ENCODE data around the gene IGFBP6. TPM values are rescaled to one million over a fixed set of nuclear protein-coding genes. Genes with fewer than 3 reads are reported as not detected.

The IGFBP6 gene
- total RNA-seq, 1 donor from 2014 or later, result 20.8 TPM

GRCh38 chr12:53122961-53123468, 25.5 kb downstream of the IGFBP6 start:
- Histone ChIP-seq H3K4me1 (ENCODE audit: insufficient read depth, low read length) (peaks cover 13% of the 10 kb centered on the region), H4K20me1 (ENCODE audit: insufficient read depth, low read length) (no peaks in the 10 kb centered on the region), H3K27ac (ENCODE audit: low read depth, low read length) (no peak overlapping the region), H3K4me2 (ENCODE audit: low read length) (peak overlapping the region; percentile 18), H3K9ac (ENCODE audit: low read length) (no peak overlapping the region), H2AFZ (ENCODE audit: low read depth, low read length) (peak overlapping the region; percentile 2), H3K79me2 (ENCODE audit: insufficient read depth, low read length) (no peaks in the 10 kb centered on the region), H3K4me3 (ENCODE audit: insufficient read depth, low read depth, low read length) (no peak overlapping the region), H3K36me3 (ENCODE audit: insufficient read depth, low read length) (no peaks in the 10 kb centered on the region), H3K27me3 (ENCODE audit: insufficient read depth, low read length) (no peaks in the 10 kb centered on the region), H3K9me3 (ENCODE audit: insufficient read depth, low read depth, low read length) (no peaks in the 10 kb centered on the region)
- DNase-seq (ENCODE audit: low read depth) (peak; percentile 19), FAIRE-seq (no peak)
- no peak overlapping the region for H3K27ac Mint-ChIP-seq (ENCODE audit: unreplicated experiment)
- H3K4me3 Mint-ChIP-seq (ENCODE audit: unreplicated experiment), result no peak overlapping the region
- H3K36me3 Mint-ChIP-seq (ENCODE audit: low read depth, unreplicated experiment), result peaks cover 2% of the 10 kb centered on the region
- TF ChIP-seq CTCF (IDR thresholded peaks at IDR 0.05; ENCODE audit: insufficient read depth, low read depth, low read length) (no peak), EZH2 (IDR thresholded peaks at IDR 0.05; ENCODE audit: insufficient read depth, low read length) (no peak)
- peaks cover 6% of the 10 kb centered on the region for H3K9me3 Mint-ChIP-seq (ENCODE audit: unreplicated experiment)
- peaks cover 18% of the 10 kb centered on the region for H3K27me3 Mint-ChIP-seq (ENCODE audit: low read depth, unreplicated experiment)
- H3K4me1 Mint-ChIP-seq (ENCODE audit: low read depth, unreplicated experiment), result peaks cover 7% of the 10 kb centered on the region

- Histone ChIP-seq H3K9ac (ENCODE audit: low read length) (no peak overlapping the region), H3K4me3 (ENCODE audit: insufficient read depth, low read depth, low read length) (no peak overlapping the region), H3K27me3 (ENCODE audit: insufficient read depth, low read length) (no peaks in the 10 kb centered on the region), H2AFZ (ENCODE audit: low read depth, low read length) (peak overlapping the region; percentile 30), H3K79me2 (ENCODE audit: insufficient read depth, low read length) (no peaks in the 10 kb centered on the region), H3K4me1 (ENCODE audit: insufficient read depth, low read length) (peaks cover 13% of the 10 kb centered on the region), H3K9me3 (ENCODE audit: insufficient read depth, low read depth, low read length) (no peaks in the 10 kb centered on the region), H3K4me2 (ENCODE audit: low read length) (peak overlapping the region; percentile 18), H4K20me1 (ENCODE audit: insufficient read depth, low read length) (no peaks in the 10 kb centered on the region), H3K27ac (ENCODE audit: low read depth, low read length) (no peak overlapping the region), H3K36me3 (ENCODE audit: insufficient read depth, low read length) (no peaks in the 10 kb centered on the region)
- peak; percentile 39 for DNase-seq (ENCODE audit: low read depth)
- Mint-ChIP-seq H3K27ac (ENCODE audit: unreplicated experiment) (no peak overlapping the region), H3K4me3 (ENCODE audit: unreplicated experiment) (no peak overlapping the region), H3K9me3 (ENCODE audit: unreplicated experiment) (peaks cover 6% of the 10 kb centered on the region), H3K4me1 (ENCODE audit: low read depth, unreplicated experiment) (peaks cover 7% of the 10 kb centered on the region), H3K27me3 (ENCODE audit: low read depth, unreplicated experiment) (peaks cover 14% of the 10 kb centered on the region), H3K36me3 (ENCODE audit: low read depth, unreplicated experiment) (no peaks in the 10 kb centered on the region)
- TF ChIP-seq CTCF (IDR thresholded peaks at IDR 0.05; ENCODE audit: insufficient read depth, low read depth, low read length), result no peak
- TF ChIP-seq EZH2 (IDR thresholded peaks at IDR 0.05; ENCODE audit: insufficient read depth, low read length), result no peak
- peak; percentile 47 for FAIRE-seq
Observed at GRCh38 chr12:53123578-53124351, 26.3 kb downstream of the IGFBP6 start.

- H3K27me3 Mint-ChIP-seq (ENCODE audit: low read depth, unreplicated experiment), result peaks cover 14% of the 10 kb centered on the region
- peaks cover 13% of the 10 kb centered on the region for H3K4me1 ChIP-seq (ENCODE audit: insufficient read depth, low read length)
- H3K36me3 Mint-ChIP-seq (ENCODE audit: low read depth, unreplicated experiment), result no peaks in the 10 kb centered on the region
- H4K20me1 ChIP-seq (ENCODE audit: insufficient read depth, low read length), result no peaks in the 10 kb centered on the region
- no peak for FAIRE-seq
- H3K27ac ChIP-seq (ENCODE audit: low read depth, low read length), result no peak overlapping the region
- H2AFZ ChIP-seq (ENCODE audit: low read depth, low read length), result no peak overlapping the region
- TF ChIP-seq EZH2 (IDR thresholded peaks at IDR 0.05; ENCODE audit: insufficient read depth, low read length), result no peak
- no peak for TF ChIP-seq CTCF (IDR thresholded peaks at IDR 0.05; ENCODE audit: insufficient read depth, low read depth, low read length)
- no peaks in the 10 kb centered on the region for H3K36me3 ChIP-seq (ENCODE audit: insufficient read depth, low read length)
- no peak overlapping the region for H3K4me3 Mint-ChIP-seq (ENCODE audit: unreplicated experiment)
- no peaks in the 10 kb centered on the region for H3K79me2 ChIP-seq (ENCODE audit: insufficient read depth, low read length)
- peaks cover 7% of the 10 kb centered on the region for H3K4me1 Mint-ChIP-seq (ENCODE audit: low read depth, unreplicated experiment)
- no peak overlapping the region for H3K4me2 ChIP-seq (ENCODE audit: low read length)
- no peaks in the 10 kb centered on the region for H3K27me3 ChIP-seq (ENCODE audit: insufficient read depth, low read length)
- H3K9me3 ChIP-seq (ENCODE audit: insufficient read depth, low read depth, low read length), result no peaks in the 10 kb centered on the region
- DNase-seq (ENCODE audit: low read depth), result no peak
- no peak overlapping the region for H3K9ac ChIP-seq (ENCODE audit: low read length)
- H3K27ac Mint-ChIP-seq (ENCODE audit: unreplicated experiment), result no peak overlapping the region
- H3K9me3 Mint-ChIP-seq (ENCODE audit: unreplicated experiment), result peaks cover 6% of the 10 kb centered on the region
- no peak overlapping the region for H3K4me3 ChIP-seq (ENCODE audit: insufficient read depth, low read depth, low read length)
Observed at GRCh38 chr12:53124352-53124723, 26.9 kb downstream of the IGFBP6 start.

Data from astrocyte (in vitro differentiated cells and primary cell).